Measurements from ENCODE around the gene TIMP2.

Gene TIMP2

GRCh38 chr17:78865682-78866390 is 59.4 kb downstream of the TIMP2 start:
- no peak for DNase-seq (ENCODE audit: low read depth)

- DNase-seq (ENCODE audit: low read depth): no peak
Measured at GRCh38 chr17:78864117-78864516, 61.1 kb downstream of the TIMP2 start.

- peak; percentile 97 for DNase-seq (ENCODE audit: low read depth)
Measured at GRCh38 chr17:78862073-78863023, 62.8 kb downstream of the TIMP2 start.

GRCh38 chr17:78861229-78861628 is 64.0 kb downstream of the TIMP2 start:
- no peak for DNase-seq (ENCODE audit: low read depth)

GRCh38 chr17:78859051-78859450 is 66.1 kb downstream of the TIMP2 start:
- no peak for DNase-seq (ENCODE audit: low read depth)

- DNase-seq (ENCODE audit: low read depth): no peak
Measured at GRCh38 chr17:78857266-78857665, 67.9 kb downstream of the TIMP2 start.

GRCh38 chr17:78855561-78856165 is 69.5 kb downstream of the TIMP2 start:
- no peak for DNase-seq (ENCODE audit: low read depth)

GRCh38 chr17:78854508-78854907 is 70.7 kb downstream of the TIMP2 start:
- DNase-seq (ENCODE audit: low read depth): no peak

- no peak for DNase-seq (ENCODE audit: low read depth)
Measured at GRCh38 chr17:78853926-78854394, 71.2 kb downstream of the TIMP2 start.

- DNase-seq (ENCODE audit: low read depth): no peak
Measured at GRCh38 chr17:78852709-78853121, 72.5 kb downstream of the TIMP2 start.

GRCh38 chr17:78849026-78849425 is 76.2 kb downstream of the TIMP2 start:
- no peak for DNase-seq (ENCODE audit: low read depth)

- no peak for DNase-seq (ENCODE audit: low read depth)
Measured at GRCh38 chr17:78847052-78847451, 78.1 kb downstream of the TIMP2 start.

GRCh38 chr17:78844301-78845005 is 80.7 kb downstream of the TIMP2 start:
- DNase-seq (ENCODE audit: low read depth): no peak

- DNase-seq (ENCODE audit: low read depth): no peak
Measured at GRCh38 chr17:78842881-78843565, 82.2 kb downstream of the TIMP2 start.

- peak; percentile 97 for DNase-seq (ENCODE audit: low read depth)
Measured at GRCh38 chr17:78840780-78841611, 84.2 kb downstream of the TIMP2 start, which contains the start of gene USP36. TSS of gene USP36 (minus strand) at chr17:78840814. CDS start at chr17:78836363, 4,451 bp downstream.

- no peak for DNase-seq (ENCODE audit: low read depth)
Measured at GRCh38 chr17:78840530-78840779, 84.7 kb downstream of the TIMP2 start.

- no peak for DNase-seq (ENCODE audit: low read depth)
Measured at GRCh38 chr17:78839762-78840529, 85.2 kb downstream of the TIMP2 start.

- DNase-seq (ENCODE audit: low read depth): no peak
Measured at GRCh38 chr17:78839235-78839761, 85.9 kb downstream of the TIMP2 start.

- DNase-seq (ENCODE audit: low read depth): no peak
Measured at GRCh38 chr17:78838574-78839005, 86.6 kb downstream of the TIMP2 start.

Measured in GM04504 (cell line).